Stimulated activated CD4-positive, alpha-beta T cell treated with anti-CD3 and anti-CD28 coated beads, TNF-alpha, amount 100 ng/mL, for 1 hour (primary cell): ENCODE data around the gene POMZP3.
"Not testable (repeated sequence)": the region's sequence is repeated elsewhere in the genome, so short reads cannot be mapped to it uniquely, and the experiment has no call there.

Experiments used
- DNase-seq, 3 donors: peaks; one replicate each; pipeline ENCODE4 v3.0.0-alpha.2; 2020; ENCODE audit warnings: low read depth in 3 of 3, low spot score in 1 of 3

Gene POMZP3

DNA sequence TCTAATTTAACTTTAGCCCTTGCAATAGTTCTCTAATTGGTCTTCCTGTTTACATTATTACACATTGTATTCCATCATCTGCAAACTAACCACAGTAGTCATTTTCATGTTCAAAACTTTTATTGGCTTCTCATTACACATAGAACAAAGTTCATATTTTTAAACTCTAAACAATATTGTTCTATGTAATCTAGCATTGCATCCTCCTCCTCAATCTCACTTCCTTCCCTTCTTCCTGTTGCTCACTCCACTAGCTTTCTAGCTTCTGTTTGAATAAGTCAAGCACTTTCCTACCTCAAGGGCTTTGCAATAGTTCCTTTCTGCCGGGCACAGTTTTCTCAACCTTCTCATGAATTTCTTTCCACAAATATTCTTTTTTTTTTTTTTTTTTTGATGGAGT, 38.5 kb downstream of the POMZP3 start:
- DNase-seq: not testable (repeated sequence)

DNA sequence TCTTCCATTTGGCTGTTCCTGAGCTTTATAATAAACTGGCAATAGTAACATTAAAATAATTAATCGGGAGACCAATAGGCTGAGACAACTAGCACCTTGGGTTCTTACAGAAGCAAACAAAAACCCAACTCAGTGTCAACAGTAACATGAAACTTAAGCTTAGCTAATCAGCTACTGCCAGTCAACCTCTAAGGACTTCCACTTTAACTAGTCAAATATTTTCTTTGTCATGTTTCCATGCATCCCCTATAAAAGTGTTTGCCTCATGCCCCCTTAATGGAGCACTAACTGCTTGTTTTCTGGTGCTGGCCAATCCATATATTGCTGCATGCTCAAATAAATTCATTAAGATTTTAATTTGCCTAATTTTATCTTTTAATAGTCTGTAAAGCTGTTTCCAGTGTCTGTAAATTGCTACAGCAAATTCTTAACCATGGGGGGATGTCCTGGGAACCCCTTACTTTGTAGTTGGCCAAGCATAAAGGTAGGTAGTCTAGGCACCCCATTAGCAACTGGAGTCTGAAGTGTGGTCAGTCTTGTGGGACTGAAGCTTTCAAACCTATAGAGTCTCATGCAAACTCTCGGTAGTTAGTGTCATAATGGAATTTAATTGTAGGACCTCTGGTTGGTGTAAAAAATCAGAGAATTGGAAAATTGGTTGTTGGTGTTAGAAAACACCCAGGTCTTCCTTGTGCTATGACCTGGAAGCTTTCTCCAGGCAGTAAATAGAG, 40.3 kb downstream of the POMZP3 start:
- DNase-seq: not testable (repeated sequence)

- DNase-seq: not testable (repeated sequence)
These were observed 43.3 kb downstream of the POMZP3 start for GRCh38 chr7:76583636-76584281.

DNA sequence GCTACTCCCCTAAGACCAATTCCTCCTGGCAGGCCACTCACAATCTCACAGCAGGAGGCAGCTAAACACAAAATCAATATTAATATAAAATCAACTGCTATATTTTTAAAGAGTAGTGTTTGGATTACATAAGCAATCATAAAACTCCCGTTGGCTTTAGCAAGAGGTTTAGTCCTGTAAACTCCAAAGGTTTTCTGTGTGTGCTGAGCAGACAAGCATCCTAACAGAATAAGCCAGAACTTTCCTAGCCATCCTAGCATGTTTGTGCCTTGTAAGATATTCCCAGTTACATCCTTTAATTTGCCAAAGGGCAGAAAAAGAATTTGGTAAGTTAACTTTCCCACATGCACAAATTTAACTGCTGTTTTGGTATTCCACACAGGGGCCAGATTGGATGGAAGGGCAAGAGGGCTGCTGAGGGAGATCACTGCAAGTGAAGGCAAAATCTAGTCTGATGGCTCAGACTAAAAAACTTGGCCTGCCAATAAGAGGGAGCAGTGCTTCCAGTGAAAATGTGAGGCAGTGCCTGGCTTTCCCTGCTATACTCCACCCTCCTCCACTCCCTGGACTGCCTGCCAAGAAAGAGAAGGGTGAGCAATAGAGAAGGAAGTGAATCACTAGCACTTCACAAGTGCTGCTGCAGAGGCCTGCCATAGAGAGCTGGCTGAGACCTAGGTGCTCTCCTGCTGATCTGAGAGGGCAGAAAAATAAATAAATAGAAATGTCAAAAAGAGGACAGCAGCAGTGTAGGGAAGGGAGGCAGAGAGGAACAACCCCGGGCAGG, 44.0 kb downstream of the POMZP3 start:
- DNase-seq: not testable (repeated sequence)

DNA sequence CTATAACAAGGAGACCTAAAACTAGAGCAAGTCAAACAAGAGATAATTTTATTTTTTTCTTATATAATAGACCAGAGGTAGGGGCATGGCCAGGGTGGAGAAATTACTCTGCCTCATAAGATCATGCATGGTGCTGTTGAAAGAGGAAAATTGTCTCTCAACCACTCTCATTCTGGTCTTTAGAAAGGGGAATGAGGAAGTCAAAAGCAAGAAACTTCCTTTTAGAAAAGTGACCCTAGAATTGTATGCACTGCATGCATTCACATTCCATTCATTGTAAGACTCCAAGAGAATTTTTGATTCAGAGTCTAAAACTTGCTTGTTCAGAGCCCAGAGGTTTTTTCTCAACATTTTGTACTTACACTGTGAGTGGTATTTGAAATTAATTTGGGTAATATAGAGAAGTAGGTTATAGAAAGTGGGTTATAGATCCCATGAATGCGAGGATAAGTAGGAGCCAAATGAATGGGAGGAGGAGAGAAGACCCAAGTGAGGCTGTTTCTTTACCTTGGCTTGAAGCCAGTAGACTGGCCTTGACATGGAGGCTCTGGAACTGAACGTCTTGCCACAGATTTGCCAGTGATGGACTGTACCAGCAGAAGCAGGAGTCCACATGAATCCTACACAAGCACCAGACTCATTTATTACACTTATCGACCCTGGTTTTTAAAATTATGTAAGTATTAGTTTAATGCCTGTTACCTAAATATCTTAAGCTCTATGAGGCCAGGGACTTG, 51.0 kb downstream of the POMZP3 start:
- not testable (repeated sequence) for DNase-seq

DNA sequence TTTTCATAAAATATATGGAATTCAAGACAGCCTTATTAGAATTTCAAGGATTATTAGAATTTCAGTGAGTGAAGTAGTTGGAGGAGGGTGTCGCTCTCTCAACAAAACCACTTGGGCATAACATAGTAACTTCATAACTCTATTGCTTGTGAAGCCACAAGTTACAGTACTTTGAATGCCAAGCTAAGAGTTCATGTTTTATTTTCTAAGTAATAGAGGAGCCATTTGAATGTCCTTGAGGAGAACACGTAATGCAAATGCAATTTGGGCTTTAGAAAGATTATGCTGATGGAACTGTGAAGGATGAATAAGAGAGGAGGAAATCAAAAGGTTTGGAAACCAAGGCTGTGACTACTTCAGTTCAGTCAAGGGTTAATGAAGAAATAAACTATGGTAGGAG, 51.6 kb downstream of the POMZP3 start:
- not testable (repeated sequence) for DNase-seq

- DNase-seq: not testable (repeated sequence)
These were observed 54.8 kb downstream of the POMZP3 start for GRCh38 chr7:76572296-76572695.

DNA sequence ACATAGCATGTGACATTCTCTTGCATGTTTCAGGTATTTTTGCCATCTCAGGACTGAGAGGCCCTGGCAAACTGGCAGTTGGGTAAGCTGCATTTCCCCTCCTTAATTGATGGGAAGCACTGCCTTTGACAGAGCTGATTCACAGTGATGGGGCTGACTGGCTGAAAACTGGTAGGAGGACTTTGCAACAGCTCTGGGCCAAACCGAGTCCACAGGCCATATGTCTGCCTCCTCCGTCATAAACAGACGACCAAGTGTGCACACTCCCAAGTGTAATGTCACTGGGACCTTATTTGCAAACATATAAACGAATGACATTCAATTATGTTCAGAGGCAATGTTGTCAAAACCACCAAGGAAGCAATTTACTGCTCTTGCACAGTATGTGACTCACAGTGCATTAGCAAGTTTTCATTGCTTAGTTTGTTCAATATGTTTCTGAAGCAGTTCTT, 56.7 kb downstream of the POMZP3 start:
- not testable (repeated sequence) for DNase-seq

DNA sequence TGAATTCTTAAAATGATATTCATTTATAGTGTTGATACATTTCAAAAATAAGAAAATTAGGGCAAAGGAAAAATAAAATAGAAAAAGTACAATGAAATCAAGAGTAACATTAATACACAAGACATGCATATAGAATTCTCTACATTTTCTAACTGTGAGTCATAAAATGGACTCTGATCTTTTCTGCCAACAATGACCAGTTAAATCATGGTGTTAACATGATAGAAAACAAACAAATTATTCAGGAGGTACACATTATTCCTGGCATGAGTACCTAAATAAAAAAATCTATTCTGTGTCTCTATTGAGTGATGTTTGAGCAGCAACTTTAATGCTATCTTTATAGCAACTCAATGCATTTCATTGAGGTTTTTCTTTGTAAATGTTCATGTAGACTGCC, 58.3 kb downstream of the POMZP3 start:
- DNase-seq: not testable (repeated sequence)

DNA sequence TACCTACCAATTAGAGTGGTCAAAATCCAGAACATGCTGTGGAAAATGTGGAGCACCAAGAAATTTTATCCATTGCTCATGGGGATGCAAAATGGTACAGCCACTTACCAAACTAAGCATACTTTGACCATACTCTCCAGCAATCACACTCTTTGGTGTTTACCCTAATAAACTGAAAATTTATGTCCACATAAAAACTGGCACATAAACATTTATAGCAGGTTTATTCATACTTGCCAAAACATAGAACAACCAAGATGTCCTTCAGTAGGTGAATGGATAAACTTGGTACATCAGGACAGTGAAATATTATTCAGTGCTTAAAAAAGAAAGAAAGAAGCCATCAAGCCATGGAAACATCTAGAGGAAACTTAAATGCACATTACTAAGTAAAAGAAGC, 59.3 kb downstream of the POMZP3 start:
- DNase-seq: not testable (repeated sequence)

- DNase-seq: not testable (repeated sequence)
These were observed 59.8 kb downstream of the POMZP3 start for GRCh38 chr7:76567311-76567710.

DNA sequence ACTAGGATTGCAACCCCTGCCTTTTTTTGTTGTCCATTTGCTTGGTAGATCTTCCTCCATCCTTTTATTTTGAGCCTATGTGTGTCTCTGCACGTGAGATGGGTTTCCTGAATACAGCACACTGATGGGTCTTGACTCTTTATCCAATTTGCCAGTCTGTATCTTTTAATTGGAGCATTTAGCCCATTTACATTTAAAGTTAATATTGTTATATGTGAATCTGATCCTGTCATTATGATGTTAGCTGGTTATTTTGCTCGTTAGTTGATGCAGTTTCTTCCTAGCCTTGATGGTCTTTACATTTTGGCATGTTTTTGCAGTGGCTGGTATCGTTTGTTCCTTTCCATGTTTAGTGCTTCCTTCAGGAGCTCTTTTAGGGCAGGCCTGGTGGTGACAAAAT, 62.1 kb downstream of the POMZP3 start:
- DNase-seq: not testable (repeated sequence)

GRCh38 chr7:76561342-76561741, 65.7 kb downstream of the POMZP3 start:
- DNase-seq: not testable (repeated sequence)

GRCh38 chr7:76560157-76560556, 66.9 kb downstream of the POMZP3 start:
- DNase-seq: not testable (repeated sequence)
